Renal cortical epithelial cell (primary cell): ENCODE data around the gene ZNF292. TPM values are rescaled to one million over a fixed set of nuclear protein-coding genes. Genes with fewer than 3 reads are reported as not detected.
"Not testable (repeated sequence)": the region's sequence is repeated elsewhere in the genome, so short reads cannot be mapped to it uniquely, and the experiment has no call there.

Experiments used
- DNase-seq: peaks from one replicate; pipeline ENCODE4 v3.0.0-alpha.2; 2011; ENCODE audit warnings: low read depth
- total RNA-seq: library from RNA; depleted of rRNA; stranded (reverse); fragments of >200 nt; gene quantifications from 2 replicates; pipeline ENCODE4 v1.2.3, GENCODE V29; 2014

ZNF292 gene
- total RNA-seq, 1 donor from 2014 or later: 56.3 TPM

GRCh38 chr6:87161299-87161698 is 5.9 kb downstream of the ZNF292 start:
- DNase-seq: no peak

- DNase-seq: no peak
Measured at GRCh38 chr6:87164004-87164403, 8.6 kb downstream of the ZNF292 start.

- DNase-seq: no peak
Measured at GRCh38 chr6:87164506-87164905, 9.1 kb downstream of the ZNF292 start.

GRCh38 chr6:87165185-87165584 is 9.8 kb downstream of the ZNF292 start:
- DNase-seq: no peak

GRCh38 chr6:87171938-87172633 is 16.7 kb downstream of the ZNF292 start:
- no peak for DNase-seq

GRCh38 chr6:87174078-87174579 is 18.8 kb downstream of the ZNF292 start:
- no peak for DNase-seq

GRCh38 chr6:87176493-87176892 is 21.1 kb downstream of the ZNF292 start:
- no peak for DNase-seq

GRCh38 chr6:87180105-87180728 is 24.9 kb downstream of the ZNF292 start:
- DNase-seq: no peak

GRCh38 chr6:87181903-87182302 is 26.5 kb downstream of the ZNF292 start:
- DNase-seq: no peak

- no peak for DNase-seq
Measured at GRCh38 chr6:87182321-87182720, 27.0 kb downstream of the ZNF292 start.

- DNase-seq: no peak
Measured at GRCh38 chr6:87182940-87183339, 27.6 kb downstream of the ZNF292 start.

GRCh38 chr6:87183687-87184086 is 28.3 kb downstream of the ZNF292 start:
- DNase-seq: no peak

GRCh38 chr6:87184762-87185250 is 29.4 kb downstream of the ZNF292 start:
- no peak for DNase-seq

- DNase-seq: no peak
Measured at GRCh38 chr6:87196275-87196842, 41.0 kb downstream of the ZNF292 start.

- no peak for DNase-seq
Measured at GRCh38 chr6:87197547-87197946, 42.2 kb downstream of the ZNF292 start.

GRCh38 chr6:87198022-87198810 is 42.9 kb downstream of the ZNF292 start:
- DNase-seq: not testable (repeated sequence)

GRCh38 chr6:87199787-87200186 is 44.4 kb downstream of the ZNF292 start:
- no peak for DNase-seq

GRCh38 chr6:87200469-87201175 is 45.3 kb downstream of the ZNF292 start:
- DNase-seq: peak; percentile 19

GRCh38 chr6:87203448-87204023 is 48.2 kb downstream of the ZNF292 start:
- no peak for DNase-seq

- DNase-seq: no peak
Measured at GRCh38 chr6:87209812-87210211, 54.4 kb downstream of the ZNF292 start.

- DNase-seq: no peak
Measured at GRCh38 chr6:87210979-87211378, 55.6 kb downstream of the ZNF292 start.
